GM21619 (cell line): Measurements from ENCODE around the gene AXL.

Experiments
- ATAC-seq: cut with Tn5 transposase; IDR thresholded peaks from one replicate; pipeline ENCODE4 v1.9.1; 2021; ENCODE audit not compliant: unreplicated experiment

AXL gene

GRCh38 chr19:41233748-41234240, 14.8 kb downstream of the AXL start:
- no peak for ATAC-seq

GRCh38 chr19:41234512-41235168, 15.6 kb downstream of the AXL start:
- ATAC-seq, result no peak

- no peak for ATAC-seq
Measured at GRCh38 chr19:41235480-41235879, 16.5 kb downstream of the AXL start.

- no peak for ATAC-seq
Measured at GRCh38 chr19:41238244-41238643, 19.2 kb downstream of the AXL start.

DNA sequence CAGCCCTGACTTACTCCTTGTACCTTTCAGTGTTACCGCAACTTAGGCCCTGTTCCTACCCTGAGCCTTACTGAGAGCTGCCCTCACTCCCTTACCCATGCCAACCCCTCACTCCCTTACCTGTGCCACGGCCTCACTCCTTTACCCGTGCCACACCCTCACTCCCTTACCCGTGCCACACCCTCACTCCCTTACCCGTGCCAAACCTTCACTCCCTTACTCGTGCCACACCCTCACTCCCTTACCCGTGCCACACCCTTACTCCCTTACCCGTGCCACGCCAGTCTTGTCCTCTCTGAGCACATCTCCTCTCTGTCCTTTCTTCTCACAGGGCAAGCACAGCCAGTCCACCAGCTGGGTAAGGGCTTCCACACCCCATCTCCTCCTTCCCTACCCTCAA, 20.3 kb downstream of the AXL start:
- ATAC-seq, result no peak

DNA sequence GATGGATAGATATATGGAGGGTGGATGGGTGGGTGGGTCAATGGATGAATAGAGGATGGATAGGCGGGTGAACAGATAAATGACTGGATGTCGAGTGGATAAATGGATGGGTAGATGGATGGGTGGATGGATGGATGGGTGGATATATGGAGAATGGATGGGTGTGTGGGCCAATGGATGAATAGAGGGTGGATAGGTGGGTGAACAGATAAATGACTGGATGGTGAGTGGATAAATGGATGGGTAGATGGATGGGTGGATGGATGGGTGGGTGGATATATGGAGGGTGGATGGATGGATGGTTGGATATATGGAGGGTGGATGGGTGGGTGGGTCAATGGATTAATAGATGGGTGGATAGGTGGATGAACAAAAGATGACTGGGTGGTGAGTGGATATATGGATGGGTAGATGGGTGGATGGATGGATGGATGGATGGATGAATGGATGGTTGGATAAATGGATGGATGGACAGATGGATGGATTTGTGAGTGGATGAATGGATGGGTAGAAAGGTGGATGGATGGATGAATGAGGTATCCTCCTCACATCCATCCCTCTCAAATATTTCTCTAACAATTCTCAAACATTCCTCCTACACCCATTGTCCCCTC, 21.0 kb downstream of the AXL start:
- no peak for ATAC-seq

DNA sequence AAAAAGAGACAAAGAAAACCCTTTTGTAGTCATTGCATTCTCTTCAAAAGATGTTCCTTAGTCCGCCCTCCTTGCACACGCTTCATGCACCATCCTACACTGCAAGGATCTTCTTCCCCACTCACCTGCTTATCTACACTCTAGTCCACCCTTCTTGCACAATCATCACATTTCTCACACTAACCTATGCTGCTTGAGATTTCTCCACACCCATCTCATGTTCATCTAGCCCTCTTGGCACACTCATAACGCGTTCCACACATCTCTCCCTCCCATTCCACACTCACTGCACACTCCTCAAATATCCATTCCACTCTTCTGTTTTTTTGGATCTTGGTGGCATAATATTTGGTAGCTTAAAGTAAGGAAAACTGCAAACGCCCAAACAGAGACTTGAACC, 22.8 kb downstream of the AXL start:
- no peak for ATAC-seq

DNA sequence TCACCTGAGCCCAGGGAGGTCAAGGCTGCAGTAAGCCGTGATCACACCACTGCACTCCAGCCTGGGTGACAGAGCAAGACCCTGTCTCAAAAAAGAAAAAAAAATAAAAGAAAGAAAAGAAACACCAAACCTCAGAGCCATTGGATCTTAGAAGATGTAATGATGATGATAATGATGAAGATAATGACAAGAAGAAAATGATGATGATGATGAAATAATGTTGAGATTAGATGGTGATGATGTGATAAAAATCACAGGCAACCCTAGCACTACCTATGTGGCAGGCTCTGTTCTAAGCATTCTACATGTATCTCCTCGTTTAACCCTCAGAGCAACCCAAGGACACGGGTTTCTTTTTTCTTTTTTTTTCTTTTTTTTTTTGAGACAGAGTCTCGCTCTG, 25.1 kb downstream of the AXL start:
- ATAC-seq, result no peak

DNA sequence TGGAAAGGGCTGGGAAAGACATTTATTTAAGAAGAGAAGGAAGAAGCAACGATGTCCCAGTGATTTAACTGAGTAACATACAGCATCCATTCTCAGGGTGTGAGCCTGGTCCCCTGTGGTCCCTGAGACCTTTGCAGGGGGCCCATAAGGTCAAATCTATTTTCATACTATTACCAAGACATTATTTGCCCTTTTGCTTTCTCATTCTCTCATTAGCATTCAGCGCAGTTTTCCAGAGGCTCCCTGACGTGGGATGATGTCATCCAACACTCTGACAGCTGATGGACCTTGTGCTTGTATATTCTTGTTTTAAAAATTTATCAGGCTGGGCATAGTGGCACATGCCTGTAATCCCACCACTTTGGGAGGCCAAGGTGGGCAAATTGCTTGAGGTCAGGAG, 26.8 kb downstream of the AXL start:
- ATAC-seq, result no peak

DNA sequence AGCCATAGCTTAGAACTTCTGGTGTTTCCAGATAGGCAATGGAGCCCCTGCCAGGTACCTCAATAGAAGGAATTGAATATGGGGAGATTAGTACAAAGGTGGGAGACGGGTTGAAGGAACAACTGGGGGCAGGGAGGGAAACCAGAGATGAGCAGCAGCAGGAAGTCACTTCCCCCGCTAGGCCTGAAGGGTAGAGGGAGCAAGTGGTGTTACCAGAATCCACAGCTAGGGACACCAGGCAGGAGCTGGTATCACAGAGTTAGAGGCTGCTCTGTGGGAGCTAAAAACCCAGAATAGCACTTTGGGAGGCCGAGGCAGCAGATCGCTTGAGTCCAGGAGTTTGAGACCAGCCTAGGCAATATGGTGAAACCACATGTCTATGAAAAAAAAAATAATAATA, 29.9 kb downstream of the AXL start:
- no peak for ATAC-seq

DNA sequence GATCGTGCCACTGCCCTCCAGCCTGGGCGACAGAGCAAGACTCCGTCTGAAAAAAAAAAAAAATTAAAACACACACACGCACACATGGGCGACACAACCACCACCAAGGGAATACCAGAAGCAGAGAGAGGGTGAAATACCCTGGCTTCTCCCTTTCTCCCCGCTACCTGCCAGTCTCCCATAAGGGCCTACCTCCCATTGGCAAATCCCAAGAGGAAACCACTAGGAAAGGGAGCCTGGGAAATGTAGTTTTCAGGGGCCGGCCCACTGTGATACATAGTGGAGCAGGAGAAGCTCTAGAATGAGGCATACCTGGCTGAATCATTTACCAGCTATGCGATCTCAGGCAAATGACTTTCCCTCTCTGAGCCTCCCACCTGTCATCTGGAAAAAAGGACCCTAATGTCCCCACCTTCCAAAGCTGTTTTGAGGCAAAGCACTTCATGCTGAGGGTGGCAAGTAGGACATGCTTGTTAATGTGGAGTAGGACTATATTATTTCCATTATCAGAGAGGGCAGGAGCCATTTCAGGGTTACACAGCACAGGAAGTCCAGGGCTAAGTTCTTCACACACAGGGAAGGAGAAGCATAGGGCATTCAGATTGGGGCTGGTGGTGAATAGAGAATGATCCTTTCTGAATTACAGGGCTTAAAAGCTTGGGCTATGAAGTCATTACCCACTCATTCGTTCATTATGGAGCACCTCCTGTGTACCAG, 30.8 kb downstream of the AXL start:
- no peak for ATAC-seq

GRCh38 chr19:41253660-41254059, 34.6 kb downstream of the AXL start:
- no peak for ATAC-seq

- no peak for ATAC-seq
Measured at GRCh38 chr19:41255171-41255570, 36.1 kb downstream of the AXL start.

DNA sequence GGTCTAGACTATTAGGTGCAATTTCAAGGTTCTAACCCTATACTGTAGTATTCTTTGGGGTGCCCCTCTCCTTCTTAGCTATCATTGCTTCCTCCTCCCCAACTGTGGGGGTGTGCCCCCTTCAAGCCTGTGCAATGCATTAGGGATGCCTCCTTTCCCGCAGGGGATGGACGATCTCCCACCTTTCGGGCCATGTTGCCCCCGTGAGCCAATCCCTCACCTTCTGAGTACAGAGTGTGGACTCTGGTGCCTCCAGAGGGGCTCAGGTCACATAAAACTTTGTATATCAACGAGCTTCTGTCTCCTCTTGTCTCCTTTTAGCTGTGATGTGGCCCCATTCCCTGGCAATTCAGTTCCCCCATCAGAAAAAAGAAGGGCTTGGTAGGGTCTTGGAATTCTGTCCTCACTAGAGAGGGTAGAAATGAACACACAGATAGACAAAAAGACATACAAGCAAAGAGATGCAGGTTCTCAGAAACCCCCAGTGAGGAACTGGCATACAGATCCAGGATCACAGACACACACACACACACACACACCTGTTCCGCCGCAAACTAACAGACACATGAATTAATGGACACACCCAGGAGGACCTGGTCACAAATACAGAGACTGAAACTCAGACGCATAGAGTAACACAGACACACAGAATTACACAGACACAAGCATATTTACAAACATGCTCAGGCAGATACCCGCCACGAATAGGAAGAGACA, 42.6 kb downstream of the AXL start:
- ATAC-seq, result no peak

GRCh38 chr19:41263042-41263849, 44.2 kb downstream of the AXL start:
- ATAC-seq, result peak; percentile 8

DNA sequence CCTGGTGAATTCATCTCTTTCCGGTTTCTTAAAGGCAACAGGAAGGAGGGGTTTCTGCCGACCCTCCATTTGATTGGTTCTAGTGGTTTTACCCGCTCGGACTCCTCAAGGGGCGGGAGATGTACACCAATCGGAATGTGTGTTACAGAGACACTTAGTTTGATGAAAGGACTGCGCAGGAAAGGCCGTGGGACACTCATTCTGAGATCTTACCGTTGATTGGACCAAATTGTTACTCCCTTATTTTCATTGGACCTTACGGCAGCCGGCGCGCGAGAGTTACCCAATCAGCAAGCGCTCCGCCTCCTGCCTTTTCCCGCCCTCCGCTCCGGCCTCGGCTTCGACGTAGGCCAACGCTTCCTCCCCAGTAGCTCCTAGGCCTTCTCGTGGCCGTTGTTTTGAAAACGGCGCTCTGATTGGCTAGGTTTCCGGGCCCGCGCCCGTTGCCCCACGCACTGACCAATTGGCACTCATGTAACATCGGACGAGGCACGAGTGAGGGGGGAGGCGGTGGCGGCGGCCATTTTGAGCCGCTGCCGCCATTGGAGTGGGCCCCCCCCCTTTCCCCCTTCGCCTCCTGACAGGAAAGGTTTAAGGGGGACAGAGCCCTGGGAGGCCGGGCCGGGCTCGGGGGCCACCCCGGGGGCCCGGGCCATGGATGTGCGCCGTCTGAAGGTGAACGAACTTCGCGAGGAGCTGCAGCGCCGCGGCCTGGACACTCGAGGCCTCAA, 45.0 kb downstream of the AXL start, which contains the start of gene HNRNPUL1:
HNRNPUL1 (plus strand) TSS at position 523 of the 731 bp plus-strand sequence; CDS start at position 655, 132 bp downstream.
- peak; percentile 62 for ATAC-seq

DNA sequence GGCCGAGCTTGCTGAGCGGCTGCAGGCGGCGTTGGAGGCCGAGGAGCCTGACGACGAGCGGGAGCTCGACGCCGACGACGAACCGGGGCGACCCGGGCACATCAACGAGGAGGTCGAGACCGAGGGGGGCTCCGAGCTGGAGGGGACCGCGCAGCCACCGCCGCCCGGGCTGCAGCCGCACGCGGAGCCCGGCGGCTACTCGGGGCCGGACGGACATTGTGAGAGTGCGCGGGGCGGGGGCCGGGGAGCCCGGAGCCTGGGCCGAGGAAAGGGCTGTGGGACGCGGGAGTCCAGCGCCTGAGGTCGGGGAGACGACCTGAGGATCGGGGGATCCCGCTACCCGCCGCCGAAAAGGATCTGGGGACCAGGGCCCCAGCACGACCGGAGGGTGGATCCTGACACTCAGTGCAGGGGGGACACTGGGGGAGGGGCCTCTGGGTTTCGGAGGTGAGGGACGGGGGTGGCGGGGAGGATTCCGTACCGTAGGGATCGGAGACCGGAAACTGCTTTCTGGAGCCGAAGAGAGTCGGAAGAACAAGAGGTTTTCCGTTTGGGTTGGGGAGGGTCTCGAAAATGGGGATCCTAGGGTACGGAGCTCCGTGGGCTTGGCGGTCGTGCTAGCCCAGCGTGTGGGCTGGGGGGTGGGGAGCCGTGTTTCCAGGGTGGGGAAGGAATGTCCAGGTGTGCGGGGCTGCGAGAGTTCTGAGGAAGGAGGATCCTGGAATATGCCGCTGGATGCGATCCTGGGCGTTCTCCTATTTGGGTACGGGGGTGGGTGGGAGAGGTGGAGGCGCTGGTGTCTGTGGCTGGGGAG, 45.8 kb downstream of the AXL start:
- ATAC-seq, result no peak

GRCh38 chr19:41265395-41266153, 46.6 kb downstream of the AXL start:
- no peak for ATAC-seq
